GM20000 (cell line): Measurements from ENCODE around the gene CYP4B1.

ENCODE experiments used
- DNase-seq: peaks from one replicate; pipeline ENCODE4 v3.0.0; 2012; ENCODE audit warnings: low spot score
- TF ChIP-seq, protein P1 (sequence below): IDR thresholded peaks from 2 replicates; pipeline ENCODE4 v1.5.1; 2012; ENCODE audit warnings: mild to moderate bottlenecking, control low read depth; ENCODE audit errors: extremely low read depth, missing control alignments

Gene CYP4B1

DNA sequence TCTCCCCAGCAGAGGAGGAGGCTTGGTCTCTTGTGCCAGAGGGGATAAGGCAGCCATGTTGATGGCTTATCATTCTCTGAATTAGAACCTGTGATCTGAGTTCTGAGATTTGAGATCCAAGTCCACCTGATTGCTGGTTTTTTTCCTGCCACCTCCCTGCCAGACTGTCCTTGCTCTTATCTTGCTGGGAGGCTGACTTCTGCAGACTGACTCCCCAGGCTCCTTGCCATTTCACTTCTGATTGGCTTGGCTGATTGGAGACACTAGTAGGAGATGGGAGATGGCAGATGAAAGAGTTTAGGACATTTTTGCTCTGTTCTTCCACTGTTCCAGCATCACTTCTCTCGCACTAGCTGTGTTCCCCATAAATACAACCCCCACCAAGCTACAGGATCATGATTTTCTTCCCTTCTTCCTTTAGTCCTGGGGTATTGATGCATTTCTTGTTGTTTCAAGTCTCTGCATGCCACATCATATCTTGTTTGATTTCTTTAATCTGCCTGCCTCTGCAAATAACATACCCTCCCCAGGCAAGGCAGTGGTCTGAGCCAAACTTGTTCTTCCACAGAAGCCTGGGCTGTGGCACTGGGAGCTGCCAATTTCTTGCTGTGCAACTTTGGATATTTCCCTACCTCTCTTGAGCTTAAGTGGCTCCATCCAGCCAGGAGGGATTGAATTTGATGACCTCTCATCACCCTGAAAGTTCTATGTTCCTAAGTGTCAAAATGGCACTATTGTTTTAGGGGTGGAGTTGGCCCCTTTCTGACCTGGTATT, 963 bp upstream of the CYP4B1 start:
- DNase-seq: no peak
- TF ChIP-seq, protein P1, sequence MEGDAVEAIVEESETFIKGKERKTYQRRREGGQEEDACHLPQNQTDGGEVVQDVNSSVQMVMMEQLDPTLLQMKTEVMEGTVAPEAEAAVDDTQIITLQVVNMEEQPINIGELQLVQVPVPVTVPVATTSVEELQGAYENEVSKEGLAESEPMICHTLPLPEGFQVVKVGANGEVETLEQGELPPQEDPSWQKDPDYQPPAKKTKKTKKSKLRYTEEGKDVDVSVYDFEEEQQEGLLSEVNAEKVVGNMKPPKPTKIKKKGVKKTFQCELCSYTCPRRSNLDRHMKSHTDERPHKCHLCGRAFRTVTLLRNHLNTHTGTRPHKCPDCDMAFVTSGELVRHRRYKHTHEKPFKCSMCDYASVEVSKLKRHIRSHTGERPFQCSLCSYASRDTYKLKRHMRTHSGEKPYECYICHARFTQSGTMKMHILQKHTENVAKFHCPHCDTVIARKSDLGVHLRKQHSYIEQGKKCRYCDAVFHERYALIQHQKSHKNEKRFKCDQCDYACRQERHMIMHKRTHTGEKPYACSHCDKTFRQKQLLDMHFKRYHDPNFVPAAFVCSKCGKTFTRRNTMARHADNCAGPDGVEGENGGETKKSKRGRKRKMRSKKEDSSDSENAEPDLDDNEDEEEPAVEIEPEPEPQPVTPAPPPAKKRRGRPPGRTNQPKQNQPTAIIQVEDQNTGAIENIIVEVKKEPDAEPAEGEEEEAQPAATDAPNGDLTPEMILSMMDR: no peak

- TF ChIP-seq, protein P1: no peak
- no peak for DNase-seq
These were observed 1.9 kb downstream of the CYP4B1 start for GRCh38 chr1:46800742-46801141.

- TF ChIP-seq, protein P1: no peak
- no peak for DNase-seq
These were observed 2.6 kb downstream of the CYP4B1 start for GRCh38 chr1:46801323-46802055.

GRCh38 chr1:46802081-46802480, 3.2 kb downstream of the CYP4B1 start:
- TF ChIP-seq, protein P1: no peak
- no peak for DNase-seq

- no peak for DNase-seq
- TF ChIP-seq, protein P1: no peak
These were observed 4.2 kb downstream of the CYP4B1 start for GRCh38 chr1:46802901-46803574.

- TF ChIP-seq, protein P1: no peak
These were observed 5.4 kb downstream of the CYP4B1 start for GRCh38 chr1:46804027-46804889.

More at GRCh38 chr1:46804027-46804889, 5.4 kb downstream of the CYP4B1 start:
- no peak for DNase-seq
